Measurements from ENCODE around the gene SPECC1.
"Not testable (repeated sequence)": the region's sequence is repeated elsewhere in the genome, so short reads cannot be mapped to it uniquely, and the experiment has no call there.

The SPECC1 gene

DNA sequence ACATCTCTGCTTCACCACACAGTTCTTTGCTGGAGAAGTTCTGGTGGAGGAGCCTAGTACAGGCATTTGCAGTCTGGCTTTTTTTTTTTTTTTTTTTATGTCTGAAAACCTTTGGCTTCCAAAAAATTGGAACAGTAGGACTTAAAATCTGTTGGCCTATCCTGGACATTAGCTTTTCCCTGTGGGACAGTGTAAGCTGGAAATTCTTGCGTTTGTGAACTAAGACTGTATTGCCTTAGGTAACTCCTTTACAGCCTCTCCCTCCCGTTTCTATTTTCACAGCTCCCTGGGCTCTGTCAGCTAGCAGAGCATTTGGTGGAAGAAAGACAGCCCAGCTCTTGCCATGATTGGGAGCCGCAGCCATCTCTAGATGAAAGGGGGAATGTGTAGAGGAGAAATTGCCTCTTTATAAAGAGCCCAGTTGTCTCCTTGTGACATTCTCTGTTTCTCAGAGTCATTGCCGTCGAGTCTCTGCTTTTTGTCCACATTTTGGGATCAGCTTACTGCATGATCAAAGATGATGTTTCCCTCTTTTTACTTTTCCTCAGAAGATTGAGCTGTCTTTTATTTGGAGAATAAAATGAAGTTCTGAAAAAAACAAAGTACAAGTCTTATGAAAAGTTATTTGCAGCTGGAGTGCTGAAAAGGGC is 227.5 kb downstream of the SPECC1 start:
- no peak for DNase-seq (ENCODE audit: low spot score)

DNA sequence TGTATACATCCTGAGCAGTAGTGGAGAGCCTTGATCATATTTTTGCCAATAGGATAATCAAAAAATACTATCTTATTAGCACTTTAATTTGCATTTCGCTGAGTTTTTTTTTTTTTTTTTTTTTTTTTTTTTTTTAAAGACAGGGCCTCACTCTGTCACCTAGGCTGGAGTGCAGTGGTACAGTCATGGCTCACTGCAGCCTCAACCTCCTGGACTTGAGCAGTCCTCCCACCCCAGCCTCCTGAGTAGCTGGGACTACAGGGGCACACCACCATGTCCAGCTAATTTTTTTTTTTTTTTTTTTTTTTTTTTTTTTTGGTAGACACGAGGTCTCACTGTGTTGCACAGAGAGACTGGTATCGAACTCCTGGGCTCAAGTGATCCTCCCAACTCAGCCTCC is 230.6 kb downstream of the SPECC1 start:
- not testable (repeated sequence) for DNase-seq (ENCODE audit: low spot score)

DNA sequence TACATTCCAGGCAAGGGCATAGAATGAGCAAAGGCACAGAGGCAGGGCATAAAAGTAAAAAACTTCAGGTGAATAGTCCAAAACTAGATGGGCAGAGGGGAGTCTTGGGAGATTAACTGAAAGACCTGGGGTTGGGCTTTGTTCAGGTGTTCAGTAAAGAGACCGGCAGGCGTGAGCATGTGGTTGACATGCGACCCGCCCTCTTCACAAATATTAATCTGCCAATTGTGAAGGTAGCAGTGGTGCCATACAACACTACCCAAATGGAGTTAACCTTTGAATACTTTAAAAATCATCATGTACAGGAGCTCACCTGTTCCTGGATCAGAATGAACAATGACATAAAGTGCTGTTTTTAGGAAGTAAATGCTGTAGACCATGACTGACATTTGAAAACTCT is 232.7 kb downstream of the SPECC1 start:
- no peak for DNase-seq (ENCODE audit: low spot score)

GRCh38 chr17:20242271-20242670 is 233.1 kb downstream of the SPECC1 start:
- DNase-seq (ENCODE audit: low spot score), result no peak

- DNase-seq (ENCODE audit: low spot score), result no peak
These were observed 234.4 kb downstream of the SPECC1 start for GRCh38 chr17:20243524-20243923.

- DNase-seq (ENCODE audit: low spot score), result no peak
These were observed 235.5 kb downstream of the SPECC1 start for GRCh38 chr17:20244671-20245070.

DNA sequence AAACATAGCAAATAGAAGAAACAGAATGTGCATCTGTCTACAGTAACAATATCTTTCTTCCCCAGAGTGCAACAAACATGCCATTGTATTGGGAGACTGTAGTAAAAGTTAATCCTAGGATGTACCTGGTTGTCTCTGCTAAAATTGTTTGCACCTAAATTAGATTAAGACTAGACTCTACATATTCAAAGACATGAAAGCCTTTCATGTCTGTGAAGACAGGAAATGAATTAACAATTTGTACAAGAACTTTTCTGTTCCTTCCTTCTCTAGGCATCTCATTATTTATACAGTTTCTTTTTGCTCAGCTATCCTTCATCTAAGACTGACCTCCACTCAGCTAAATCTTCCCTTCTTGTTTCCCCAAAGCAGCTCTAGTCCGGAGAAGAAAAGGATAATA is 237.5 kb downstream of the SPECC1 start:
- no peak for DNase-seq (ENCODE audit: low spot score)

- no peak for DNase-seq (ENCODE audit: low spot score)
These were observed 244.2 kb downstream of the SPECC1 start for GRCh38 chr17:20253323-20253722.

- DNase-seq (ENCODE audit: low spot score), result no peak
These were observed 245.4 kb downstream of the SPECC1 start for GRCh38 chr17:20254541-20254940.

DNA sequence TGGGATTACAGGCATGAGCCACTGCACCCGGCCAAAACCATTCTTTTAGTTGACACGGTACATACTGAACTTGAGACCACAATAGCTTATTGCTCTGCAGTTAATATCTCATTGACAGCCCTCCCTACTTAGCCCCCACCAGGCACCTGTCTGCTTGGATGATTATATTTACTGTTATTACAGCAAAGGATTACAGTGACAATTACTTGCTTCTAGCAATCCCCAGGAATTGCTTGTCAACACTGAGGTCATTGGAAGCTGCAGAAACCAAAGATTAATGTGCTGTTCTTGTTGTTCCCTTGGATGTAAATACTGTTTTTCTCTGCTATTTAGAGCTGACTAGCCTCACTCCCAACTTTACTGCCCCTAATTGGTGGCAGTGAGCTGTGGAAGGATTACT is 247.0 kb downstream of the SPECC1 start:
- no peak for DNase-seq (ENCODE audit: low spot score)

- DNase-seq (ENCODE audit: low spot score), result no peak
These were observed 247.8 kb downstream of the SPECC1 start for GRCh38 chr17:20257008-20257407.

DNA sequence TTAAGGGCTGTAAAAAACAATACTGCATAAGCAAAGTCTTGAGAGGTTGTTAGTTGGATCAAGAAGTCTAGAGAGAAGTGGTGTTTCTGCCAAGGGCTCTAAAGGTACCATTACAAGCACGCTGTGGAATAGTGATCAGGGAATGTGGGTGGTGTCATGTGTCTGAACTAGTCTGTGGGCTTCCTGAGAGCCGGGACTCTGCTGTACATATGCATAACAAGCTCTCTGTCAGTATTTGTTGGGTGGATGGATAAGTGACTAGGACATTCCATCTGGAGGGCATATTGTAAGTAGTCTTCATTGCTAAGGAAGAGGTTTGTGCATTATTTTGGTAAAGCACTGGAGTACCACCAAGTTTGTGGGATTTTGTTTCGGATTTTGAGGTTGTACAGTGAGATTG is 248.6 kb downstream of the SPECC1 start:
- no peak for DNase-seq (ENCODE audit: low spot score)

DNA sequence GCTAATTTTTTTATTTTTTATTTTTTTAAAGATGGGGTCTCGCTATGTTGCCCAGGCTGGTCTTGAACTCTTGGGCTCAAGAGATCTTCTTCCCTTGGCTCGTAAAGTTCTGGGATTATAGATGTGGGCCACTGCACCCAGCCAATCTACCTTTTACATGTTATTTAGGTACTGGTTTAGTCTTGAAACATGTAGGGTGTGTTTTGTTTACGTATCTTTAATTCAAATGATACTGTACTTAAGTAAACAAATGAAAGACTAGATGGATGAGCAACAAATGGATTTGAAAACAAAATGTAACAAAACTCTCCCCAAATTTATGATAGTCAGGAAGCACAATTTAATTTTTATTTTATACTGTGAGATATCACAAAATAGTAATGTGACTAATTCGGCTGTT is 250.5 kb downstream of the SPECC1 start:
- DNase-seq (ENCODE audit: low spot score), result no peak

DNA sequence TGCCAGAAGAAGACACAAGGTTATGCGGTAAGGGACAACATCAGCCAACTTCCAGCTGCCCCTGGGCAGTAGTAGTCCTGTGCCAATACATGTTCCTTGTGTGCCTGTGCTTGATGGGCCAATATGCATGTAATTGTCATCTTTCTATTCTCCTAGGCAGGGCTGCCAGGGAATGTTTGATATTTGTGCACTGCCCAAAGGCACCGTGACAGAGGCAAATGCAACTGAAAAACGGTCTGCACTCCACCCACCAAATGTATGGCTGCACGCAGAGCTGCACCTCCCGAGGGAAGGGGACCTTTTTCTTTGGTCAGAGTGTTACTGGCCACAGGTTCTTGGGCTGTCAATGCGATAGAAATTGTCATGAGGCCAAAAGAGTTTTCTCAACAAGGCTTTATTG is 251.1 kb downstream of the SPECC1 start:
- DNase-seq (ENCODE audit: low spot score), result no peak

GRCh38 chr17:20262226-20263114 is 253.3 kb downstream of the SPECC1 start:
- DNase-seq (ENCODE audit: low spot score), result no peak

DNA sequence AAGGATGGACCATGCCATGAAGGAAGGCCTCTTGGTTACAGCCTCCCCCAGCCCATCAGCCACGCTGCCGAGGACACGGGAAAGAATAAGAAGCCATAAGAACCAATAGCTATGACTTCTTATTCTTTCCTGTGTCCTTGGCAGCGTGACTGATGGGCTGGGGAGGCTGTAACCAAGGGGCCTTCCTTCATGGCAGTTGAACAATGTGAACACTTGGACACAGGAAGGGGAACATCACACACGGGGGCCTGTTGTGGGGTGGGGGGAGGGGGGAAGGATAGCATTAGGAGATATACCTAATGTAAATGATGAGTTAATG is 253.9 kb downstream of the SPECC1 start:
- DNase-seq (ENCODE audit: low spot score), result not testable (repeated sequence)

DNA sequence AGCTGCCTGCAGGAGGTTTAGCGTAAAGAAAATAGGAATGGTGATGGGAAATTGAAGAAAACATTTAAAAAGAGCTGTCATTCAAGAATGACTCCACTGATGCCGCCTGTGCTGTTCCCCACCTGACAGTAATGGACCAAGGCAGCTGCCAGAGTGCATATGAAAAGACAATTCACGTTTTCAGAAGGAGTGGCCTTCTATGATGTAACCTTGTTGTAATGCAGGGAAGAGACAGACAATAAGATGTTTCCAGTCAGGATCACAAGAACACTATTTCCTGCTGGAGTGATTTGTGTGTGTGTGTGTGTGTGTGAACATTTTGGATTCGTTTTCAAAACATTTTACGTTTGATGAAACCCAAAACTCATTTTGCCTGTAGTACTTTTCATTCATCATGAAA is 254.4 kb downstream of the SPECC1 start:
- DNase-seq (ENCODE audit: low spot score), result no peak

- no peak for DNase-seq (ENCODE audit: low spot score)
These were observed 255.8 kb downstream of the SPECC1 start for GRCh38 chr17:20264996-20265395.

GRCh38 chr17:20266806-20267458 is 257.8 kb downstream of the SPECC1 start:
- no peak for DNase-seq (ENCODE audit: low spot score)

DNA sequence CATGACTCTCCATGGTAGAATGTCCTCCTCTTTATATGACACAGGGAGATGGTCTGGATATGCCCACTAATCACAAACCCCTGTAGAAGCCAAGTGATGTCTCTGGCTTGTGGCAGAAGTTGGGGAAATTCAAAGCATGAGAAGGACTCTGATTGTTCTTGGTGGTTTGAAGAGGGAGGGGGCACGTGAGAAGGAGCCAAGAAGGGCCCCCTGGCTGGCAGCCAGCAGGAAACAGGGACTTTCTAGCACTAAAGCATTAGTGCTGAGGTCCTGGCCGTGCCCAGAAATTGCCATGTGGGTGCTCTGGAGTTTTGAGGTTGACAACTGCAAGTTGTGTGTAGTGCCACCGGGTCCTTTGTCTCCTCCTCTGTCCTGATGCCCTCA is 258.3 kb downstream of the SPECC1 start:
- DNase-seq (ENCODE audit: low spot score), result no peak

GRCh38 chr17:20270369-20270768 is 261.2 kb downstream of the SPECC1 start:
- no peak for DNase-seq (ENCODE audit: low spot score)

DNA sequence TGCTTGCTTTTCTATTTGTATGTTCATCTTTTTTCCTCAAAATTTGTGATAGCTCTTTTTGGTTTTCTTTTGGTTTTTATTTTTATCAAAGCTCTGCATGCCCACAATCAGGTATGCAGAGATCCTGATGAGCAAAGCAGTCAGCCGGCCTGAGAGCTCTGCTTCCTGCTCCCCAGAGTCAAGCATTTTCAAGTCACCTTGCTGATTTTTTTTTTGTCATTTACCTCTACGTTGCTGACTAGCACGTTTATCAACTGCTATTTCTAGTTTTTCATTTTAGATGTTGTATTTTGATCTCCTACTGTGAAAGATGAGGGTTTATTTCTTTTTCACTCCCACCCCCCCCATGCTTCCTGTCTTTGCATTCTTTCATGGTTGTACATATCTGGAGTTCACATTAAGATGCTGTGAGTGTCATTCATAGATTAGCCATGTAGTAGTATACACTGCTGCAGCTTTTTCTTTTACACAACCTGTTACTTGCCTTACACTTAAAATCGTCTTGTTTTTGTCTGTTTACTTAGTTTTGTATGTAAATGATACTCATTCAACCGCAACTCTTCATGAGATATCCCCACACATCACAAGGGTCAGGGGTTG is 262.0 kb downstream of the SPECC1 start:
- DNase-seq (ENCODE audit: low spot score), result no peak

All from kidney capillary endothelial cell (primary cell).